ENCODE measurements around the gene GAN.
"Not testable (repeated sequence)": the region's sequence is repeated elsewhere in the genome, so short reads cannot be mapped to it uniquely, and the experiment has no call there.

The GAN gene

GRCh38 chr16:81421126-81421525, 106.4 kb downstream of the GAN start:
- Histone ChIP-seq H3K9me3 (replicated peaks; ENCODE audit: insufficient read depth, low read length) (no peaks in the 10 kb centered on the region), H3K79me2 (ENCODE audit: low read length) (no peaks in the 10 kb centered on the region), H4K20me1 (ENCODE audit: insufficient read depth, low read length) (no peaks in the 10 kb centered on the region), H3K4me2 (ENCODE audit: low read depth, low read length) (no peak overlapping the region), H3K27ac (ENCODE audit: low read length) (no peak overlapping the region), H3K4me3 (ENCODE audit: low read length) (no peak overlapping the region), H3F3A (ENCODE audit: insufficient read depth, low read length) (no peaks in the 10 kb centered on the region), H3K27me3 (replicated peaks; ENCODE audit: insufficient read depth, low read length) (no peaks in the 10 kb centered on the region), H2AFZ (ENCODE audit: low read length) (no peak overlapping the region), H3K9me2 (replicated peaks; ENCODE audit: insufficient read depth, low read length) (no peaks in the 10 kb centered on the region), H3K4me1 (ENCODE audit: low read length) (peaks cover 8% of the 10 kb centered on the region; the same call in 1 of the 2 replicates), H3K9ac (ENCODE audit: low read length) (no peak overlapping the region), H3K36me3 (replicated peaks; ENCODE audit: insufficient read depth, low read length) (no peaks in the 10 kb centered on the region)
- no peak for DNase-seq
- TF ChIP-seq EZH2 (optimal IDR thresholded peaks at IDR 0.05; ENCODE audit: low read depth, low read length) (no peak), CTCF (IDR thresholded peaks at IDR 0.05; ENCODE audit: low read length) (no peak), EZH2phosphoT487 (IDR thresholded peaks at IDR 0.05; ENCODE audit: low read length) (no peak)

- Histone ChIP-seq H3K27me3 (replicated peaks; ENCODE audit: insufficient read depth, low read length) (no peaks in the 10 kb centered on the region), H3K9me3 (replicated peaks; ENCODE audit: insufficient read depth, low read length) (no peaks in the 10 kb centered on the region), H3K4me3 (ENCODE audit: low read length) (no peak overlapping the region), H2AFZ (ENCODE audit: low read length) (no peak overlapping the region), H4K20me1 (ENCODE audit: insufficient read depth, low read length) (no peaks in the 10 kb centered on the region), H3K4me2 (ENCODE audit: low read depth, low read length) (no peak overlapping the region), H3K79me2 (ENCODE audit: low read length) (no peaks in the 10 kb centered on the region), H3K4me1 (ENCODE audit: low read length) (peaks cover 8% of the 10 kb centered on the region; the same call in 1 of the 2 replicates), H3K9ac (ENCODE audit: low read length) (no peak overlapping the region), H3K9me2 (replicated peaks; ENCODE audit: insufficient read depth, low read length) (no peaks in the 10 kb centered on the region), H3K36me3 (replicated peaks; ENCODE audit: insufficient read depth, low read length) (no peaks in the 10 kb centered on the region), H3F3A (ENCODE audit: insufficient read depth, low read length) (no peaks in the 10 kb centered on the region), H3K27ac (ENCODE audit: low read length) (no peak overlapping the region)
- no peak for DNase-seq
- TF ChIP-seq EZH2 (optimal IDR thresholded peaks at IDR 0.05; ENCODE audit: low read depth, low read length) (no peak), EZH2phosphoT487 (IDR thresholded peaks at IDR 0.05; ENCODE audit: low read length) (no peak), CTCF (IDR thresholded peaks at IDR 0.05; ENCODE audit: low read length) (no peak)
Observed at GRCh38 chr16:81421536-81421935, 106.8 kb downstream of the GAN start.

GRCh38 chr16:81422153-81422552, 107.4 kb downstream of the GAN start:
- not testable (repeated sequence) for H3F3A ChIP-seq (ENCODE audit: insufficient read depth, low read length); H3K79me2 ChIP-seq (ENCODE audit: low read length); H3K27ac ChIP-seq (ENCODE audit: low read length); H3K4me3 ChIP-seq (ENCODE audit: low read length); H3K9ac ChIP-seq (ENCODE audit: low read length); H3K36me3 ChIP-seq (replicated peaks; ENCODE audit: insufficient read depth, low read length); H3K27me3 ChIP-seq (replicated peaks; ENCODE audit: insufficient read depth, low read length); H3K9me3 ChIP-seq (replicated peaks; ENCODE audit: insufficient read depth, low read length); H3K9me2 ChIP-seq (replicated peaks; ENCODE audit: insufficient read depth, low read length); H3K4me2 ChIP-seq (ENCODE audit: low read depth, low read length); H4K20me1 ChIP-seq (ENCODE audit: insufficient read depth, low read length); DNase-seq; H2AFZ ChIP-seq (ENCODE audit: low read length); H3K4me1 ChIP-seq (ENCODE audit: low read length)

GRCh38 chr16:81424771-81425170, 110.0 kb downstream of the GAN start:
- no peak for TF ChIP-seq EZH2phosphoT487 (IDR thresholded peaks at IDR 0.05; ENCODE audit: low read length)
- DNase-seq = peak; percentile 45
- Histone ChIP-seq H3F3A (ENCODE audit: insufficient read depth, low read length) (no peaks in the 10 kb centered on the region), H4K20me1 (ENCODE audit: insufficient read depth, low read length) (no peaks in the 10 kb centered on the region), H3K4me2 (ENCODE audit: low read depth, low read length) (no peak overlapping the region), H3K27me3 (replicated peaks; ENCODE audit: insufficient read depth, low read length) (no peaks in the 10 kb centered on the region), H3K4me1 (ENCODE audit: low read length) (peaks cover 8% of the 10 kb centered on the region; the same call in 1 of the 2 replicates), H3K4me3 (ENCODE audit: low read length) (no peak overlapping the region), H3K36me3 (replicated peaks; ENCODE audit: insufficient read depth, low read length) (no peaks in the 10 kb centered on the region), H3K9me2 (replicated peaks; ENCODE audit: insufficient read depth, low read length) (no peaks in the 10 kb centered on the region), H2AFZ (ENCODE audit: low read length) (no peak overlapping the region), H3K27ac (ENCODE audit: low read length) (no peak overlapping the region), H3K9ac (ENCODE audit: low read length) (no peak overlapping the region), H3K79me2 (ENCODE audit: low read length) (no peaks in the 10 kb centered on the region), H3K9me3 (replicated peaks; ENCODE audit: insufficient read depth, low read length) (no peaks in the 10 kb centered on the region)

Data from MM.1S (cell line).